ENCODE data around the gene MAMDC4.

MAMDC4 gene

DNA sequence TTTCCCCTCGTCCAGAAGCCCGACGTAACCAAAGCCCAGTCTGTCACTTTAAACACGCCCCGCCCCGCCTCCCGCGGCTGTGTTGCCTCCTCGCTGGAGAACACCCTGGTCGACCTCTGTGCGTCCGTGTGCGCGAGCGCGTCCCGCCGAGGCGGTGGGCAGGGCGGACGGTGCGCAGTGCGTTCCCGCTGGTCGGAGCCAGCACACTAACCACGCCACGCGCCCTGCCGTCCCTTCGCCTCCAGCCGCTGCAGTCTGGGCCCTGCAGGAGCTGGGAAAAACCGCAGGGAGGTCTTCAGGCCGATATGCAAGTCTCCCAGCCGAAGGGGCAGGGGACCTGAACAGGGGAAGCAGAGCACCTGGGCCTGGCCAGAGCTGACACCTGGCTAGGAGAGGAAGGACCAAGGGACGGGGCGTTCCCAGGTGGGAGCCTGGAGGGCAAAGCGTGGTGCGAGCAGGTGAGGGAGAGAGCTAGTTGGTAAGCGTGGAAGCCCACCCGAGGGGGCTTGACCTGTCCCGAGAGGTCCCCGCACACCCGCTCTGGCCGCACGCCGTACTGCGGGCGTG is 4.2 kb upstream of the MAMDC4 start:
- H3K27ac Mint-ChIP-seq: peak overlapping the region; percentile 94
- intact Hi-C loops (cut with micrococcal nuclease): loop anchor here (1.0 to 5.0 kb wide), 4 partner anchors 18 to 96 kb away; partner anchors contain the start of genes EDF1, FBXW5, RABL6 and TMEM141
- H3K4me3 Mint-ChIP-seq: peak overlapping the region; percentile 97
- peaks cover 44% of the 10 kb centered on the region for H3K4me1 Mint-ChIP-seq (ENCODE audit: low read depth)
- peaks cover 56% of the 10 kb centered on the region for H3K36me3 Mint-ChIP-seq (ENCODE audit: low read depth)
- no peaks in the 10 kb centered on the region for H3K9me3 Mint-ChIP-seq
- H3K27me3 Mint-ChIP-seq: peaks cover 34% of the 10 kb centered on the region

GRCh38 chr9:136848393-136849037 is 3.6 kb upstream of the MAMDC4 start:
- intact Hi-C loops (cut with micrococcal nuclease): loop anchor here (1.0 to 5.0 kb wide), 3 partner anchors 38 to 56 kb away; partner anchors contain the start of genes RABL6, TMEM141 and TRAF2
- Mint-ChIP-seq H3K9me3 (no peaks in the 10 kb centered on the region), H3K4me3 (peak overlapping the region; percentile 97), H3K27me3 (peaks cover 28% of the 10 kb centered on the region), H3K27ac (peak overlapping the region; percentile 94), H3K36me3 (ENCODE audit: low read depth) (peaks cover 56% of the 10 kb centered on the region), H3K4me1 (ENCODE audit: low read depth) (peaks cover 43% of the 10 kb centered on the region)

DNA sequence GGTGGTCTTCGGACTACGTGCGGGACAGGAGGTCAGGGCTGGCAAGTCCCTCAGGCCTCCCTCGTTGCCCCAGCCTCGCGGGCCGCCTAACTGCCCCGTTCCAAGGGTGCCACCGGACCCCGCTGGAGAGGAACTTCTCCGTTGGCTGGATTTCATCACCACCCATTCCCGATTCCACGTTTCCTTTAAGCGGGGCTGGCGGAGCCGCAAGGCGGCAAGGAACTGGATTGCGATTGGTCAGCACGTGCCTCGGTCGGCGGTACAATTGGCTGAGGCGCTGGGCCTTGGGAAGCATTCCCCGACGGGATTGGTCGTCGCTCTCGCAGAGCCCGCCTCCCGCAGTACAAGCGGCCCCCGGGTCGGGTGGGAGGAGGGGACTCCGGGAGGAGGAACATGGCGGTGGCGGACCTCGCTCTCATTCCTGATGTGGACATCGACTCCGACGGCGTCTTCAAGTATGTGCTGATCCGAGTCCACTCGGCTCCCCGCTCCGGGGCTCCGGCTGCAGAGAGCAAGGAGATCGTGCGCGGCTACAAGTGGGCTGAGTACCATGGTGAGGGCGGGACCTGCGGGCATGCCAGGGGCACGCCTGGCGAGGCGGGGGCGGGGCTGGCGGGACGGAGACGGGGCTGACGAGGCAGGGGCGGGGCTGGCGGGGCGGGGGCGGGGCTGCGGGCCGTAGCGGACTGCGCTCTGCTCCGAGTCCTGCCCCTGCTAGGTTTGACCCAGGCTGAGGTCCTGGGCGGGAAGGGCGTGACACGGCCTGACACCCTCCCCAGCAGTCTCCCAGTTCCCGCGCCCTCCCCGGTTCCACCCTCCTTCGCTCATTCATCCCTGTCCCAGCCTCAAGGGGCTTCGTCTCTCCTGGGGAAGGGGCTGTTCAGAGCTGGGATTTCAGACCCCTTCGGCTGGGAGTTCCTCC is 2.8 kb upstream of the MAMDC4 start, which contains the start of gene PHPT1:
Gene PHPT1 (plus strand): TSS at position 372 of the 922 bp plus-strand sequence. CDS start 22 bp downstream, at position 394.
- peaks cover 22% of the 10 kb centered on the region for H3K27me3 Mint-ChIP-seq
- intact Hi-C loops (cut with micrococcal nuclease): loop anchor here (1.0 to 5.0 kb wide), 3 partner anchors 37 to 57 kb away; partner anchors contain the start of genes RABL6, TMEM141 and TRAF2
- H3K27ac Mint-ChIP-seq: peak within 1 kb of the TSS; percentile 94
- peaks cover 37% of the 10 kb centered on the region for H3K4me1 Mint-ChIP-seq (ENCODE audit: low read depth)
- peak within 1 kb of the TSS; percentile 97 for H3K4me3 Mint-ChIP-seq
- no peaks in the 10 kb centered on the region for H3K9me3 Mint-ChIP-seq
- H3K36me3 Mint-ChIP-seq (ENCODE audit: low read depth): peaks cover 56% of the 10 kb centered on the region

GRCh38 chr9:136849960-136850865 is 1.9 kb upstream of the MAMDC4 start:
- peak overlapping the region; percentile 94 for H3K27ac Mint-ChIP-seq
- H3K4me1 Mint-ChIP-seq (ENCODE audit: low read depth): peaks cover 37% of the 10 kb centered on the region
- no peaks in the 10 kb centered on the region for H3K9me3 Mint-ChIP-seq
- H3K4me3 Mint-ChIP-seq: peak overlapping the region; percentile 97
- peaks cover 17% of the 10 kb centered on the region for H3K27me3 Mint-ChIP-seq
- intact Hi-C loops (cut with micrococcal nuclease): loop anchor here (1.0 to 5.0 kb wide), 3 partner anchors 36 to 58 kb away; partner anchors contain the start of genes RABL6, TMEM141 and TRAF2
- peaks cover 63% of the 10 kb centered on the region for H3K36me3 Mint-ChIP-seq (ENCODE audit: low read depth)

- Mint-ChIP-seq H3K9me3 (no peaks in the 10 kb centered on the region), H3K27me3 (peaks cover 11% of the 10 kb centered on the region), H3K27ac (no peak overlapping the region), H3K4me3 (no peak overlapping the region), H3K36me3 (ENCODE audit: low read depth) (peaks cover 72% of the 10 kb centered on the region), H3K4me1 (ENCODE audit: low read depth) (peaks cover 36% of the 10 kb centered on the region)
- intact Hi-C loops (cut with micrococcal nuclease): no loop called here
Observed at GRCh38 chr9:136850866-136851775, 1.0 kb upstream of the MAMDC4 start.

DNA sequence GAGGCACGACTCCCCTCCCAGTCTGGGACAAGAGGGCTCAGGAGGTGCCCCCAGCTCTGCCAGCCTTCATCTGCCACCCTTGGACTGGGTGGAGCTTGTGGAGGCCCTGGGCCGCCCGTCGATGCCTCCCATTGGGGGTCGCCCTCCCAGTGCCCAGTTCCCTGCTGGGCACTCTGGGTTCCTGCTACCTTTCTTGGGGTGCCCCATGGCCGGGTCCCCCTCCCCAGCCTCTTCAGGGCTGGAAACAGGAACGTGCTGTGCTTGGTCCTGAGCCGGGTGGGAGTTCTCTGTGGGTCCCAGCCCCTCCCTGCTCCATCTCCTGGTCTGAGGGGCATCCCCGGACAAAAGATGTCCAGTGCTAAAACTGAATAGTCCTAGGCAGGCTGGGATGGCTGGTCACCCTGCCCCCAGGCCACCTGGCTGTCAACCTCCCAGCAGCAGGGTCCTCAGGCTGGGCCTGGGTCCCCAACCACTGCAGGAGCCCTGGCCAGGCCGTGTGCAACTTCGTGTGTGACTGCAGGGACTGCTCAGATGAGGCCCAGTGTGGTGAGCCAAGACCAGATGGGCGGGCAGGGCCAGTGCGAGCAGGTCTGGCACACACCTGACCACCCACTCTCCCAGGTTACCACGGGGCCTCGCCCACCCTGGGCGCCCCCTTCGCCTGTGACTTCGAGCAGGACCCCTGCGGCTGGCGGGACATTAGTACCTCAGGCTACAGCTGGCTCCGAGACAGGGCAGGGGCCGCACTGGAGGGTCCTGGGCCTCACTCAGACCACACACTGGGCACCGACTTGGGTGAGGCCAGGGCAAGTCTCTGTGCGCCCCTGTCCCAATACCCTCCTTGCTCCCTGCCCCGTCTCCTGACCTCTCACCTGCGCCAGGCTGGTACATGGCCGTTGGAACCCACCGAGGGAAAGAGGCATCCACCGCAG is 784 bp downstream of the MAMDC4 start:
- Mint-ChIP-seq H3K27ac (no peak overlapping the region), H3K36me3 (ENCODE audit: low read depth) (peaks cover 65% of the 10 kb centered on the region), H3K4me3 (no peak overlapping the region), H3K27me3 (no peaks in the 10 kb centered on the region), H3K9me3 (no peaks in the 10 kb centered on the region), H3K4me1 (ENCODE audit: low read depth) (peaks cover 20% of the 10 kb centered on the region)
- intact Hi-C loops (cut with micrococcal nuclease): no loop called here

DNA sequence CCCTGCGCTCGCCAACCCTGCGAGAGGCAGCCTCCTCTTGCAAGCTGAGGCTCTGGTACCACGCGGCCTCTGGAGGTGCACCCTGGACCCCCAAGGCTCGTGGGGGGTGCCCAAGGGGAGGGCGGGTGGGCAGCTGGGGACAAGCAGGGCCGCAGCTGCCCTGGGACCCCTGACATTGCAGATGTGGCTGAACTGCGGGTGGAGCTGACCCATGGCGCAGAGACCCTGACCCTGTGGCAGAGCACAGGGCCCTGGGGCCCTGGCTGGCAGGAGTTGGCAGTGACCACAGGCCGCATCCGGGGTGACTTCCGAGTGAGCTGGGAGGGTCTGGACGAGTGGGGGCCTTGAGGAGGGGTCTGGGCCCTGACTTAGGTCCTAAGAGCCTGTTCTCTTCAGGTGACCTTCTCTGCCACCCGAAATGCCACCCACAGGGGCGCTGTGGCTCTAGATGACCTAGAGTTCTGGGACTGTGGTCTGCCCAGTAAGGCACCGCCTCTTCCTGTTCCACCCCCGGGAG is 1.5 kb downstream of the MAMDC4 start:
- Mint-ChIP-seq H3K36me3 (ENCODE audit: low read depth) (peaks cover 58% of the 10 kb centered on the region), H3K4me1 (ENCODE audit: low read depth) (peaks cover 19% of the 10 kb centered on the region), H3K27ac (no peak overlapping the region), H3K9me3 (no peaks in the 10 kb centered on the region), H3K4me3 (no peak overlapping the region), H3K27me3 (no peaks in the 10 kb centered on the region)
- intact Hi-C loops (cut with micrococcal nuclease): no loop called here

DNA sequence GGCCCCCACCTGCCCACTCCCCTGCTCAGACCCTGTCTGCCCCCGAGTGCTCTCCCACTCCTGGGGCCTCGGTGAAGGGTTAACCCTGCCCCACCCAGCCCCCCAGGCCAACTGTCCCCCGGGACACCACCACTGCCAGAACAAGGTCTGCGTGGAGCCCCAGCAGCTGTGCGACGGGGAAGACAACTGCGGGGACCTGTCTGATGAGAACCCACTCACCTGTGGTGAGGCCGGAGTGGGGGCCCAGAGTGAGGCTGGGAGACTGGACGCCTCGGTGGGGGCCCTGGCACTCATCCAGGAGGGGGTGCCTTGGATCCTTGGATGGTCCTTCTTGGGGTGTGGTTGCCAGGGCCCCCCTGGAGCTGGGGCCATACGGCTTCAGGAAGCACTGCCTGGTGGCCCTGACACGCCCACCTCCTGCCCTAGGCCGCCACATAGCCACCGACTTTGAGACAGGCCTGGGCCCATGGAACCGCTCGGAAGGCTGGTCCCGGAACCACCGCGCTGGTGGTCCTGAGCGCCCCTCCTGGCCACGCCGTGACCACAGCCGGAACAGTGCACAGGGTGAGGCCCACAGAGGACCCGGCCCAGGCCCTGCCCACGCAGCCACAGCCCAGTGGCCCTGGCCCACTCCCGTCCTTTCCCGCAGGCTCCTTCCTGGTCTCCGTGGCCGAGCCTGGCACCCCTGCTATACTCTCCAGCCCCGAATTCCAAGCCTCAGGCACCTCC is 2.1 kb downstream of the MAMDC4 start:
- intact Hi-C loops (cut with micrococcal nuclease): no loop called here
- Mint-ChIP-seq H3K27me3 (no peaks in the 10 kb centered on the region), H3K9me3 (no peaks in the 10 kb centered on the region), H3K36me3 (ENCODE audit: low read depth) (peaks cover 58% of the 10 kb centered on the region), H3K4me1 (ENCODE audit: low read depth) (peaks cover 19% of the 10 kb centered on the region), H3K27ac (no peak overlapping the region), H3K4me3 (no peak overlapping the region)

GRCh38 chr9:136854842-136855460 is 2.8 kb downstream of the MAMDC4 start:
- Mint-ChIP-seq H3K4me1 (ENCODE audit: low read depth) (peaks cover 14% of the 10 kb centered on the region), H3K36me3 (ENCODE audit: low read depth) (peaks cover 58% of the 10 kb centered on the region), H3K9me3 (no peaks in the 10 kb centered on the region), H3K4me3 (no peak overlapping the region), H3K27ac (no peak overlapping the region), H3K27me3 (no peaks in the 10 kb centered on the region)
- intact Hi-C loops (cut with micrococcal nuclease): no loop called here

GRCh38 chr9:136855461-136856078 is 3.4 kb downstream of the MAMDC4 start:
- H3K27me3 Mint-ChIP-seq: no peaks in the 10 kb centered on the region
- peaks cover 58% of the 10 kb centered on the region for H3K36me3 Mint-ChIP-seq (ENCODE audit: low read depth)
- no peak overlapping the region for H3K4me3 Mint-ChIP-seq
- H3K9me3 Mint-ChIP-seq: no peaks in the 10 kb centered on the region
- intact Hi-C loops (cut with micrococcal nuclease): no loop called here
- no peak overlapping the region for H3K27ac Mint-ChIP-seq
- peaks cover 9% of the 10 kb centered on the region for H3K4me1 Mint-ChIP-seq (ENCODE audit: low read depth)

All from dendritic cell treated with granulocyte-macrophage colony-stimulating factor and Interleukin-4, amounts not matched to agents 40 ng/mL and 50 ng/mL, for 4 days (primary cell).